IPS DF 4.7 (cell line): Measurements from ENCODE around the gene RCOR1.
"Not testable (repeated sequence)": the region's sequence is repeated elsewhere in the genome, so short reads cannot be mapped to it uniquely, and the experiment has no call there.

Experiments used
- DNase-seq: peaks from one replicate; pipeline ENCODE4 v3.0.0-alpha.2; 2013; ENCODE audit warnings: low spot score; ENCODE audit errors: extremely low read depth

The RCOR1 gene

GRCh38 chr14:102571043-102571442 lies 21.4 kb upstream of the RCOR1 start:
- DNase-seq: no peak

GRCh38 chr14:102571478-102572042 lies 20.9 kb upstream of the RCOR1 start:
- DNase-seq: no peak

- not testable (repeated sequence) for DNase-seq
These were observed 19.3 kb upstream of the RCOR1 start for GRCh38 chr14:102573161-102573560.

GRCh38 chr14:102573591-102574046 lies 18.8 kb upstream of the RCOR1 start:
- no peak for DNase-seq

- DNase-seq: no peak
These were observed 17.9 kb upstream of the RCOR1 start for GRCh38 chr14:102574281-102575159.

- no peak for DNase-seq
These were observed 17.1 kb upstream of the RCOR1 start for GRCh38 chr14:102575160-102575845.

- DNase-seq: not testable (repeated sequence)
These were observed 16.5 kb upstream of the RCOR1 start for GRCh38 chr14:102575846-102576428.

- no peak for DNase-seq
These were observed 13.6 kb upstream of the RCOR1 start for GRCh38 chr14:102578821-102579220.

- no peak for DNase-seq
These were observed 12.5 kb upstream of the RCOR1 start for GRCh38 chr14:102579696-102580549.

GRCh38 chr14:102580550-102581110 lies 11.8 kb upstream of the RCOR1 start:
- DNase-seq: no peak

- DNase-seq: no peak
These were observed 11.3 kb upstream of the RCOR1 start for GRCh38 chr14:102581193-102581592.

- DNase-seq: no peak
These were observed 8.7 kb upstream of the RCOR1 start for GRCh38 chr14:102583726-102584125.

- no peak for DNase-seq
These were observed 7.3 kb upstream of the RCOR1 start for GRCh38 chr14:102584871-102585869.

- DNase-seq: no peak
These were observed 5.9 kb upstream of the RCOR1 start for GRCh38 chr14:102586420-102587104.

- no peak for DNase-seq
These were observed 3.6 kb upstream of the RCOR1 start for GRCh38 chr14:102588821-102589220.

GRCh38 chr14:102589761-102590290 lies 2.6 kb upstream of the RCOR1 start:
- DNase-seq: no peak

- DNase-seq: no peak
These were observed 1.8 kb upstream of the RCOR1 start for GRCh38 chr14:102590667-102591099.

GRCh38 chr14:102591372-102591943 lies 991 bp upstream of the RCOR1 start:
- no peak for DNase-seq
